SK-MEL-5 (cell line): Measurements from ENCODE around the gene DNAH1. TPM values are rescaled to one million over a fixed set of nuclear protein-coding genes. Genes with fewer than 3 reads are reported as not detected.

Experiments
- DNase-seq: peaks from one replicate; pipeline ENCODE4 v3.0.0-alpha.2; 2016; ENCODE audit warnings: low read depth, low spot score
- in situ Hi-C: cut with HindIII; loops from 2 replicates; pipeline ENCODE4 v1.10.0; 2016; ENCODE audit warnings: low sequenced_read_pairs, high pct_unique_total_duplicates, low pct_unique_long_range_greater_than_20kb
- total RNA-seq: library from RNA; depleted of rRNA; stranded (reverse); fragments of >200 nt; shearing (Covaris generic); gene quantifications from 2 replicates; pipeline ENCODE4 v1.2.3, GENCODE V29; 2014

Gene DNAH1
- total RNA-seq, 1 experiment from 2014 or later = 0.74 TPM

GRCh38 chr3:52289338-52289746 is 26.8 kb upstream of the DNAH1 start:
- in situ Hi-C loops = no loop called here
- no peak for DNase-seq

DNA sequence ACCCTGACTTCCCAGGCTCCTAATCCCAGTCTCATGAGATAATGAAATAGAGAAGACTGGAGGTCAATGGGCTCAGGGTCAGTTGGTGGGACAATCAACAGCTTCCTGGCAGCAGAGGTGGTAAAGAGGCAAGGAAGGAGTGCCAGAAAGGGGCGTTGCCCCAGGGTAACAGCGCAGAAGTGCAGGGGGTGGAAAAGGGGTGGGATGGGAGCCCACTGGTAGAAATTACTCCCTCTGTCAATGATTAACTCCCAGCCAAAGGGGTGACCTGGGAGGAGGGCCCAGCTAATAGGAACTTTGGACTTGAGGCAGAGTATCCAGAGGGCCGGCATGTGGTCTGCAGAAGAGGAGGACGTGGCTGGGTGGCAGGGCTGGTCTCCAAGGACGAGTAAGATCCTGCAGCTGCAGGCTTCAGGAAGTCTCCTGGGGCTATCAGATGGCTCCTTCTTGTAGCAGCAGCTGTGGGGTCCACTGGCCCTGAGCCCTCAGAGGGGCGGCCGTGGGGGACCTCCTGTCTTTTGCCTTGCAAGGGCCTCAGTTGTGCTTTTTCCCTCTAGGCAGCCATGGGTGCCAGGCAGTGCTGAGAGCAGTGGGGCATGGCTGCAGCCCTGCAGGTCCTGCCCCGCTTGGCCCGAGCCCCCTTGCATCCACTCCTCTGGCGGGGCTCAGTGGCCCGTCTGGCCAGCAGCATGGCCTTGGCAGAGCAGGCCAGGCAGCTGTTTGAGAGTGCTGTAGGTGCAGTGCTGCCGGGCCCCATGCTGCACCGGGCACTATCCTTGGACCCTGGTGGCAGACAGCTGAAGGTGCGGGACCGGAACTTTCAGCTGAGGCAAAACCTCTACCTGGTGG is 26.1 kb upstream of the DNAH1 start:
- no peak for DNase-seq
- in situ Hi-C loops = no loop called here

DNA sequence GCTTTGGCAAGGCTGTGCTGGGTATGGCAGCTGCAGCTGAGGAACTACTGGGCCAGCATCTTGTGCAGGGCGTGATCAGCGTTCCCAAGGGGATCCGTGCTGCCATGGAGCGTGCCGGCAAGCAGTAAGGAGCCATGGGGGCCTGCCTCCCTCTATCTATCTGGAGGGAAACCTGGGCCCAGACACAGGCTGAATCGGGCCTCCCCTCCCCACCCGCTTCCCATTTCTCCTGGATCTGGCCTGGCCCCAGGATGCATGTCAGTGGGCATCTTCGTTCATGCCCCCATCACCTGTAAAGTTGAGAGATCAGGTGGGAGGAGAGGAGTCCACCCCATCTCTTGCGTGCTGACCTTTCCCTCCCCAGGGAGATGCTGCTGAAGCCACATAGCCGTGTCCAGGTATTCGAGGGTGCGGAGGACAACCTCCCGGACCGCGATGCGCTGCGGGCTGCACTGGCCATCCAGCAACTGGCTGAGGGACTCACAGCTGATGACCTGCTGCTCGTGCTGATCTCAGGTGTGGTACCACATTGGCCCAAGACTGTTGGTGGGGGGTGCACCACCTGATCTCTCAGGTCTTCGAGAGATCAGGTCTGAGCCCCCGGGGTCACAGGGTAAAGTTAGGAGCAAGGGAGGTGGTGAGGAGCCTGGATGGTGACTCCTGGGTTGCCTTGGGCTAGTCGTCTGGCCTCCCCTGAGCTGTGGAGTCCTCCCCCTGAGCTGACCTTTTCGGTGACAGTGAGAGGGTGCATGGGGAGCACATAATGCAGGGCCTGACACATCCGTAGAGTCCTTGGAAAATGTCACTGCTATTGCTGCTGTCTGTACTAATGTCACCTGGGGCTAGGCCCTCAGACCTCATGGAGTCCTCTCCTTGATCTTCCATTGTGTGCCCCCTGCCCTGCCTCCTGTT is 25.3 kb upstream of the DNAH1 start:
- in situ Hi-C loops = no loop called here
- no peak for DNase-seq

- peak; percentile 34 for DNase-seq
- in situ Hi-C loops = no loop called here
These were observed 24.5 kb upstream of the DNAH1 start for GRCh38 chr3:52291508-52292181.

- in situ Hi-C loops = no loop called here
- no peak for DNase-seq
These were observed 23.7 kb upstream of the DNAH1 start for GRCh38 chr3:52292247-52293065.

DNA sequence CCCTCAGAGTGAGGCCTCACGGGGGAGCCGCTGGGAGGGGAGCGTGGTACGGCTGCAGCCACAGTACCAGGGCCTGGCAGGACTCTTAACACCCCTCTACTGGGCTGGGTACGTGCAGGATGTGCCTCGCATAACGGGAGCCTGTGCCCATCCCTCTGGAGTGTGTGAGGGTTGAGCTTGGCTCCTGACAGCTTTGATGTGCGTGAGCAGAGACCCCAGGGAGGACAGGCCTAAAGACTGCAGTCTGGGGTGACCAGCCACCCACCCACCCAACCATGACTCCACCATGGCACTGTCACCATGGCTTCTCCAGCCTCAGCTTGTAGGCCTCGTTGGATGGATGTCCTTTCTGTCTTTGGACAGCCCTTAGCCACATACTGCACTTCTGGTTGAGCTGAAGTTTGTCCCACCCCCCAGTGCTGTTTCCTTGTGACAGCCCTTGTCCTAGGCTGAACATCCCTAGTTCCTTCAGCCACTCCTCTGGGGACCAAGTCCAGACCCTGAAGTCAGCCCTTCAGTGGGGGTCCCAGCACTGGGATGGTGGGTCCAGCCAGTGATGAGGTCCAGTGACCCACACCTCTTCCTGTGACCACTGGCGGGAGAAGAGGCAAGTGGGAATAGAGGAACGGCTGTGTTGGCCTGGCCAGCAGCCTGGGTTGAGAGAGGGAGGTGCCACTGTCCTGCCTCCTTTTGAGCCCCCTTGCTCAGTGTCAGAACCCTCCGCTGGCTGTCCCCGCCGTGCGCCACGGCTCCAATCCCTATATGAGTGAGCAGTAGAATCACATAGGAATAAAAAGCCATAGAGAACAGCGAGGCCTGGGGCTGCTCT is 22.4 kb upstream of the DNAH1 start:
- in situ Hi-C loops = no loop called here
- DNase-seq = no peak

- no peak for DNase-seq
- in situ Hi-C loops = no loop called here
These were observed 21.6 kb upstream of the DNAH1 start for GRCh38 chr3:52294320-52295150.

DNA sequence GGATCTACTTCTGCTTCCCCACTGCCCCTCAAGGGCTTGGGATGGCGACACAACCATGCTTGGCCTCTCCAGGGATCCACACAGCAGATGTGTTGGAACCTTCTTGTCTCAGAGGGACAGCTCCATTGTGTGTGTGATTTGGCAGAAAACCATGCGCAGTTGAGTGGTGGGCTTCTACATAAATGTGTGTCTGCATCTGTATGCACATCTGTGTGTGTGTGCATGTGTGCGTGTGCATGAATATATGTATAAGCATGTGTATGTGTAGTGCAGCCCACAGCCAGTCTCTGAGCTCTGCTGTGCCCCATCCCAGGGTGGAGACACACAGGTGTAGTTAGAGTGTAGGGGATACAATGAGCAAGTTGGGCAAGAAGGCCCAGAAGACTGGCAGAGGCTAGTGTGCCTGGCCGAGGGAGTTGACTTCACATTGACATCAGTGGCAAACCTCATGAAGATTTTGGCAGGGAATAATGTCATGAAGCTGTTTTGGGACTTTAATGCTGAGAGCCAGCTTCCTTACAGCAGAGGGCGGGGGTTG is 20.4 kb upstream of the DNAH1 start:
- in situ Hi-C loops = no loop called here
- no peak for DNase-seq

DNA sequence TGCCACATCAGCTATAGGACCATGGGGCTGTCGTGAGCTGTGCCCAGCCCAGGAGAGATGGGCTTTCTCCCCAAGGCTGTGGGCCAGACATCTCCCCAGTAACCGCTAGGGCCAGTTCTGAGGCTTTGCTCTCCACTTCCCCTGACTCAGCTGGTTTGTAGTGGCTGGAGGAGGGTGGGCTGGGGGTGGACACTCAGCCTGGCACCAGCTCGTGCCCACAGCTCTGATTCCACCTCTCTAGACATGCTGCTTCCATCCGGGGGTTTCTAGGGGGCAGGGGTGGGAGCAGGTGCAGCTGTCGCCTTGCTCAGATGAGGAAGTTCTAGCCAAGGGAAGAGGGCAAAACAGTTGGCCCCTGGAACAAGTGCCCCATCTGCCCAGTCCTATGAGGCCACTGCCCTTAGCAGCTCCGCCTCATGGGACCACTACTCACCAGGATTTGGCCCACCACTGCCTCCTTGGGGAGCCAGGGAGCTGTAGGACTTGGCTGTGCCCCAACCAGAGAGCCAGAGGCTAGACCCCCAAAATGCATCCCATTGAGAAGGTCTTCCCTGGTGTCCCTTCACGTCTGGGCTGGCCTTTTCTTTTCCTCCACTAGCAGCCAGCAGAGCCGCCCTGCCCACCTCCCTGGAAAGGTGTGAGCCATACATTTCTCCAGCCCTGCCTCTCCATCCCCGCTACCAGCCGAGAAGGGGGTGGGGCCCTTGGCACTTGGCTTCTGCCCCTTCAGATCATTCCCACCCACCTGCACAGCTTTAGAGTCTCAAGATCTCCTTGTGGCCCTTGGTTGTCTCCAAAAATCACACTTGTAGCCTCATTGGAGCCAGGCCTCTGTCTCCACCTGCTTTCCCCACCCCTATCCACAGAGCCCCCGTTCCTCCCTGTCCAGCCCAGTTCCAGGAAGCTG is 18.6 kb upstream of the DNAH1 start:
- in situ Hi-C loops = no loop called here
- DNase-seq = no peak

- in situ Hi-C loops = no loop called here
- no peak for DNase-seq
These were observed 17.7 kb upstream of the DNAH1 start for GRCh38 chr3:52298149-52299098.

DNA sequence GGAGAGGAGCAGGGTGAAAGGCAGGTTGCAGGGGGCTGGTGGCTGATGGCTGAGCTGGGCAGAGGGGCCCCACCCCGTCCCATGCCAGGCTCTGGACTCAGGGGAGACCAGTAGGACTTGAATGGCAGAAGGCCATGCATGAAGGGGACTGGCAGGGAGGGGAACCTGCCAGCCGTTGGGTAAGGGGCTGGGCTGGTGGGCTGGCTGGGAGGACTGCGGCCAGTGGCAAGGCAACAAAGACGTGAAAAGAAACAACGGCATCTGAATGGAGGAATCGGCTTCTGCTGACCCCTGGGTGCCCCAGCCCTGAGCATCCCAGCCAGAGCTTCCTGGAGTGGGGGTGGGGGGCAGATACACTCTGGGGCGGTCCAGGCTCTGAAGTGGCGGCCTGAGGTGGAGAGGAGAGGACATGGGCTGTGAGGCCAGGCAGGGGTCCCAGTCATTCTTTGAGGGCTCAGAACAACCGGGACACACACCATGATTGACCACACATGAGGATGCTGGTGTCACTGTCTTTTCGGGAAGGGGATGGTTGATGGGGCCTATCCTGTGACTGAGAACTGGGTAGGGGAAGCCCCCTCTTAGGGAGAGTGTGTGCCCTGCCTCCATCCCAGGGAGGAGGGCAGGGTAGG is 16.8 kb upstream of the DNAH1 start:
- no peak for DNase-seq
- in situ Hi-C loops = no loop called here

DNA sequence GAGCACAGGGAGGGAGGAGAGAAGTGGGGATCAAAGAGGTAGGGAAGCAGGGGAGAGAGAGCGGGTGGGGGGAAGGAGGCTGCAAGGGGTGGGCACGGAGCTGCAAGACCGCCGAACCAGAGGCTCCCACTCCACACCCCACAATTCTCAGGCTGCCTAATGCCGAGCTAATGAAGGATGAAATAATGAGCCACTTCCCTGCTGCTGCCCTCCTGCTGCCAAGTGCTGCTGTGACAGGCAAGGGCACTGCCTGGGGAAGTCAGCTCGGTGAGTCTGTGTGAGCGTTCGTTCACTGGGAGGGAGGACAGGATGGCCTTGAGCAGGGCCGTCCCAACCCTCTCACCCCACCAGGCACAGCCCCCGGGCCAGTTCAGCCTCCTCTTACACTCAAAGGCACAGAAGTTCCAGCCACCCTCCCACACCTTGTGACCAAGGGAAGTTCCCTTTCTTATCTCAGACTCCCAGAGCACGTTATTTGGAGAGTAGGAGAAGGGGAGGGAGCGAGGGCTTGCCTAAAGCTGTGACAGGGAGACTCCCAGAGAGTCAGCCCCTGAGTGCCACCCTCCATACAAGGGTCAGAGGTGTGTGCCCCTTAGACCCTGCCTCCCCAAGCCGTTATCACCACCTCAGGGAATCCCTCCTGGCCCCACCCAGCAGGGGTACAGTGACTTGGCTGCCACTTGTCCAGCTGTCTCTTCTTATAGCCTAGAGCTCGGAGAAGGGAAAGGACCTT is 16.1 kb upstream of the DNAH1 start:
- no peak for DNase-seq
- in situ Hi-C loops = no loop called here
